ENCODE measurements around the gene OCLN. TPM values are rescaled to one million over a fixed set of nuclear protein-coding genes. Genes with fewer than 3 reads are reported as not detected.

OCLN gene
- total and polyA plus RNA-seq, 2 donors from 2014 or later: 13.5 to 127 TPM

- FAIRE-seq: no peak
- H3K27ac ChIP-seq (ENCODE audit: low read depth in 2 of 2, low read length in 2 of 2): no peak overlapping the region
- H3K4me1 ChIP-seq (ENCODE audit: control insufficient read depth in 2 of 3, insufficient read depth in 2 of 3, low read depth in 1 of 3, low read length in 3 of 3): no peaks in the 10 kb centered on the region
- DNase-seq: no peak
- no peak overlapping the region for H3K9ac ChIP-seq (ENCODE audit: low read length in 3 of 3)
- no peak overlapping the region for H3K4me3 ChIP-seq (ENCODE audit: low read length in 3 of 3)
- intact Hi-C loops (cut with DNase I): no loop called here
- no peaks in the 10 kb centered on the region for H3K9me3 ChIP-seq (ENCODE audit: control insufficient read depth in 2 of 3, insufficient read depth in 1 of 3, low read length in 3 of 3)
- TF ChIP-seq CTCF (IDR thresholded peaks at IDR 0.05; ENCODE audit: borderline replicate concordance, extremely low read depth, insufficient read depth): no peak
- H3K36me3 ChIP-seq (ENCODE audit: control insufficient read depth in 2 of 3, insufficient read depth in 3 of 3, low read length in 3 of 3): no peaks in the 10 kb centered on the region
- H3K27me3 ChIP-seq (ENCODE audit: control insufficient read depth, insufficient read depth, low read length): no peaks in the 10 kb centered on the region
These were observed 32.9 kb downstream of the OCLN start for GRCh38 chr5:69525490-69525889.

GRCh38 chr5:69526660-69527059 lies 34.1 kb downstream of the OCLN start:
- no peak for FAIRE-seq

GRCh38 chr5:69527128-69527770 lies 34.7 kb downstream of the OCLN start:
- Histone ChIP-seq H3K4me1 (ENCODE audit: control insufficient read depth in 2 of 3, insufficient read depth in 2 of 3, low read depth in 1 of 3, low read length in 3 of 3) (no peaks in the 10 kb centered on the region), H3K27ac (ENCODE audit: low read depth in 2 of 2, low read length in 2 of 2) (peak overlapping the region in 1 of 2 donors; percentile 41)

More at GRCh38 chr5:69526660-69527059, 34.1 kb downstream of the OCLN start:
- no peak for DNase-seq
- H3K4me3 ChIP-seq (ENCODE audit: low read length in 3 of 3): no peak overlapping the region
- H3K27ac ChIP-seq (ENCODE audit: low read depth in 2 of 2, low read length in 2 of 2): no peak overlapping the region
- H3K9ac ChIP-seq (ENCODE audit: low read length in 3 of 3): no peak overlapping the region
- no peaks in the 10 kb centered on the region for H3K4me1 ChIP-seq (ENCODE audit: control insufficient read depth in 2 of 3, insufficient read depth in 2 of 3, low read depth in 1 of 3, low read length in 3 of 3)
- no peaks in the 10 kb centered on the region for H3K9me3 ChIP-seq (ENCODE audit: control insufficient read depth in 2 of 3, insufficient read depth in 1 of 3, low read length in 3 of 3)
- intact Hi-C loops (cut with DNase I): no loop called here
- no peaks in the 10 kb centered on the region for H3K36me3 ChIP-seq (ENCODE audit: control insufficient read depth in 2 of 3, insufficient read depth in 3 of 3, low read length in 3 of 3)
- no peak for TF ChIP-seq CTCF (IDR thresholded peaks at IDR 0.05; ENCODE audit: borderline replicate concordance, extremely low read depth, insufficient read depth)
- H3K27me3 ChIP-seq (ENCODE audit: control insufficient read depth, insufficient read depth, low read length): no peaks in the 10 kb centered on the region

More at GRCh38 chr5:69527128-69527770, 34.7 kb downstream of the OCLN start:
- intact Hi-C loops (cut with DNase I): no loop called here
- no peaks in the 10 kb centered on the region for H3K27me3 ChIP-seq (ENCODE audit: control insufficient read depth, insufficient read depth, low read length)
- no peaks in the 10 kb centered on the region for H3K36me3 ChIP-seq (ENCODE audit: control insufficient read depth in 2 of 3, insufficient read depth in 3 of 3, low read length in 3 of 3)
- DNase-seq (no peak), FAIRE-seq (no peak)
- TF ChIP-seq CTCF (IDR thresholded peaks at IDR 0.05; ENCODE audit: borderline replicate concordance, extremely low read depth, insufficient read depth): no peak
- H3K9ac ChIP-seq (ENCODE audit: low read length in 3 of 3): peak overlapping the region in 1 of 3 donors; percentile 22
- no peak overlapping the region for H3K4me3 ChIP-seq (ENCODE audit: low read length in 3 of 3)
- H3K9me3 ChIP-seq (ENCODE audit: control insufficient read depth in 2 of 3, insufficient read depth in 1 of 3, low read length in 3 of 3): no peaks in the 10 kb centered on the region
